Suprapubic skin (tissue), 4 donors: ENCODE results near the gene NKAIN1.

Experiments
- CTCF ChIP-seq, 2 donors: fragments of 200-600 bp in 1 of 2; fragments of 450-650 bp in 1 of 2; sonication (generic) in 1 of 2; IDR thresholded peaks; one replicate each; pipeline ENCODE4 v1.5.1; 2016 to 2019; ENCODE audit warnings: antibody characterized with exemption in 2 of 2, mild to moderate bottlenecking in 1 of 2, moderate library complexity in 1 of 2
- POLR2A ChIP-seq, 2 donors: fragments of 450-650 bp; IDR thresholded peaks; one replicate each; pipeline ENCODE4 v1.6.1; 2017; ENCODE audit warnings: antibody characterized with exemption in 2 of 2, mild to moderate bottlenecking in 2 of 2, moderate library complexity in 2 of 2
- POLR2AphosphoS5 ChIP-seq, 3 donors: sonication (generic); formaldehyde crosslinking; IDR thresholded peaks; one replicate each; pipeline ENCODE4 v1.6.1; 2017; ENCODE audit warnings: antibody characterized with exemption in 3 of 3

GRCh38 chr1:31239653-31240241, at the start of gene NKAIN1:
- TF ChIP-seq CTCF (IDR thresholded peaks at IDR 0.05) (no peak), POLR2AphosphoS5 (IDR thresholded peaks at IDR 0.05) (no peak), POLR2A (IDR thresholded peaks at IDR 0.05) (no peak)
